Cerebellar nuclear complex (tissue), 1 donor: ENCODE measurements around the gene CTAGE6.
"Not testable (repeated sequence)": the region's sequence is repeated elsewhere in the genome, so short reads cannot be mapped to it uniquely, and the experiment has no call there.

ENCODE experiments used
- DNase-seq, 2 experiments: peaks; one replicate each; lab custom pipeline; 2025; lab: John Stamatoyannopoulos, UW

The CTAGE6 gene

GRCh38 chr7:143715543-143716193 is 41.8 kb downstream of the CTAGE6 start:
- DNase-seq = not testable (repeated sequence)

- DNase-seq = not testable (repeated sequence)
These were observed 42.7 kb downstream of the CTAGE6 start for GRCh38 chr7:143714581-143715454.

- not testable (repeated sequence) for DNase-seq
These were observed 45.1 kb downstream of the CTAGE6 start for GRCh38 chr7:143712381-143712780.

- DNase-seq = not testable (repeated sequence)
These were observed 45.7 kb downstream of the CTAGE6 start for GRCh38 chr7:143711727-143712324.

- DNase-seq = not testable (repeated sequence)
These were observed 47.6 kb downstream of the CTAGE6 start for GRCh38 chr7:143709895-143710294.
